ENCODE measurements around the gene PSMD10.

The PSMD10 gene

GRCh38 chrX:108091264-108091877 is at the start of gene PSMD10, which contains the start of gene ATG4A:
Gene PSMD10, minus strand, starts transcription at chrX:108091542. Its CDS starts 22 bp downstream, at chrX:108091520.
Gene ATG4A, plus strand, starts transcription at chrX:108091778. Its CDS starts 49 bp downstream, at chrX:108091827.
- DNase-seq = peak; percentile 70

GRCh38 chrX:108138814-108139702 is 47.7 kb upstream of the PSMD10 start:
- DNase-seq = no peak

GRCh38 chrX:108134724-108135123 is 43.4 kb upstream of the PSMD10 start:
- no peak for DNase-seq

- DNase-seq = no peak
Measured at GRCh38 chrX:108132876-108133275, 41.5 kb upstream of the PSMD10 start.

- no peak for DNase-seq
Measured at GRCh38 chrX:108132034-108132433, 40.7 kb upstream of the PSMD10 start.

- no peak for DNase-seq
Measured at GRCh38 chrX:108131471-108131870, 40.1 kb upstream of the PSMD10 start.

GRCh38 chrX:108130889-108131288 is 39.5 kb upstream of the PSMD10 start:
- no peak for DNase-seq

- no peak for DNase-seq
Measured at GRCh38 chrX:108127152-108127551, 35.8 kb upstream of the PSMD10 start.

GRCh38 chrX:108126661-108127060 is 35.3 kb upstream of the PSMD10 start:
- DNase-seq = no peak

GRCh38 chrX:108123591-108124366 is 32.4 kb upstream of the PSMD10 start:
- no peak for DNase-seq

- DNase-seq = no peak
Measured at GRCh38 chrX:108122748-108123147, 31.4 kb upstream of the PSMD10 start.

GRCh38 chrX:108121291-108121690 is 29.9 kb upstream of the PSMD10 start:
- DNase-seq = no peak

GRCh38 chrX:108117988-108118387 is 26.6 kb upstream of the PSMD10 start:
- no peak for DNase-seq

- no peak for DNase-seq
Measured at GRCh38 chrX:108114541-108114940, 23.2 kb upstream of the PSMD10 start.

GRCh38 chrX:108105473-108105872 is 14.1 kb upstream of the PSMD10 start:
- DNase-seq = no peak

- no peak for DNase-seq
Measured at GRCh38 chrX:108097380-108097779, 6.0 kb upstream of the PSMD10 start.

GRCh38 chrX:108091878-108092291 is 543 bp upstream of the PSMD10 start:
- no peak for DNase-seq

- no peak for DNase-seq
Measured at GRCh38 chrX:108090491-108091263, 665 bp downstream of the PSMD10 start.

- no peak for DNase-seq
Measured at GRCh38 chrX:108088511-108088910, 2.8 kb downstream of the PSMD10 start.

GRCh38 chrX:108087792-108088191 is 3.5 kb downstream of the PSMD10 start:
- DNase-seq = no peak

GRCh38 chrX:108081110-108081509 is 10.2 kb downstream of the PSMD10 start:
- no peak for DNase-seq

- no peak for DNase-seq
Measured at GRCh38 chrX:108072746-108073145, 18.6 kb downstream of the PSMD10 start.

GRCh38 chrX:108071578-108071977 is 19.8 kb downstream of the PSMD10 start:
- no peak for DNase-seq

Data from GOT3 (cell line).